GM21390 (cell line): ENCODE measurements around the gene CEL.
"Not testable (repeated sequence)": the region's sequence is repeated elsewhere in the genome, so short reads cannot be mapped to it uniquely, and the experiment has no call there.

Experiments
- ATAC-seq: cut with Tn5 transposase; IDR thresholded peaks from one replicate; pipeline ENCODE4 v1.9.1; 2021; ENCODE audit not compliant: unreplicated experiment

CEL gene

DNA sequence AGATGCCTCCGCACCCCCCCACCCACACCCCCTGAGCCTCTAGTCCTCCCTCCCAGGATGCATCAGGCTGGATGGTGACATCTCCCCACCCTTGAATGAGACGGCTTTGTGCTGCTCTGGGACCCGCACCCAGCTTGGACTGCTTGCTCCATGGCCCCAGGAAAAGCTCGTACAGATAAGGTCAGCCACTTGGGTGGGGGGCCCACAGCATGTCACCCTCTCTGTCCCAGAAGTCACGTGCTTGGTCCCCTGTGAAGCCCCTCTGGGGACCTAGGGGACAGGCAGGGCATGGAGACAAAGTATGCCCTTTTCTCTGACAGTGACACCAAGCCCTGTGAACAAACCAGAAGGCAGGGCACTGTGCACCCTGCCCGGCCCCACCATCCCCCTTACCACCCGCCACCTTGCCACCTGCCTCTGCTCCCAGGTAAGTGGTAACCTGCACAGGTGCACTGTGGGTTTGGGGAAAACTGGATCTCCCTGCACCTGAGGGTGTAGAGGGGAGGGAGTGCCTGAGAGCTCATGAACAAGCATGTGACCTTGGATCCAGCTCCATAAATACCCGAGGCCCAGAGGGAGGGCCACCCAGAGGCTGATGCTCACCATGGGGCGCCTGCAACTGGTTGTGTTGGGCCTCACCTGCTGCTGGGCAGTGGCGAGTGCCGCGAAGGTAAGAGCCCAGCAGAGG, 20.3 kb downstream of the CEL start:
- not testable (repeated sequence) for ATAC-seq

DNA sequence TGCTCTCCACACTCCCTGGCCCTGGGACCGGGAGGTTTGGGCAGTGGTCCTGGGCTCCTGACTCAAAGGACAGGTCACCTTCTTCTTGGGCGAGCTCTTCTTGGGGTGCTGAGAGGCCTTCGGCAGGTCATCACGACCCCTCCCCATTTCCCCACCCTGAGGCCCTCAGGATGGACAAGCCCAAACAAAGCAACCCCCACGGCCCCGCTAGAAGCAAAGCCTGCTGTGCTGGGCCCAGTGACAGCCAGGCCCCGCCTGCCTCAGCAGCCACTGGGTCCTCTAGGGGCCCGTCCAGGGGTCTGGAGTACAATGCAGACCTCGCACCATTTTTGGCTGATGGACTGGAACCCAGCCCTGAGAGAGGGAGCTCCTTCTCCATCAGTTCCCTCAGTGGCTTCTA, 21.9 kb downstream of the CEL start:
- ATAC-seq, result not testable (repeated sequence)

- not testable (repeated sequence) for ATAC-seq
Observed at GRCh38 chr9:133086212-133086860, 24.6 kb downstream of the CEL start.

- no peak for ATAC-seq
Observed at GRCh38 chr9:133086894-133087293, 25.1 kb downstream of the CEL start.

DNA sequence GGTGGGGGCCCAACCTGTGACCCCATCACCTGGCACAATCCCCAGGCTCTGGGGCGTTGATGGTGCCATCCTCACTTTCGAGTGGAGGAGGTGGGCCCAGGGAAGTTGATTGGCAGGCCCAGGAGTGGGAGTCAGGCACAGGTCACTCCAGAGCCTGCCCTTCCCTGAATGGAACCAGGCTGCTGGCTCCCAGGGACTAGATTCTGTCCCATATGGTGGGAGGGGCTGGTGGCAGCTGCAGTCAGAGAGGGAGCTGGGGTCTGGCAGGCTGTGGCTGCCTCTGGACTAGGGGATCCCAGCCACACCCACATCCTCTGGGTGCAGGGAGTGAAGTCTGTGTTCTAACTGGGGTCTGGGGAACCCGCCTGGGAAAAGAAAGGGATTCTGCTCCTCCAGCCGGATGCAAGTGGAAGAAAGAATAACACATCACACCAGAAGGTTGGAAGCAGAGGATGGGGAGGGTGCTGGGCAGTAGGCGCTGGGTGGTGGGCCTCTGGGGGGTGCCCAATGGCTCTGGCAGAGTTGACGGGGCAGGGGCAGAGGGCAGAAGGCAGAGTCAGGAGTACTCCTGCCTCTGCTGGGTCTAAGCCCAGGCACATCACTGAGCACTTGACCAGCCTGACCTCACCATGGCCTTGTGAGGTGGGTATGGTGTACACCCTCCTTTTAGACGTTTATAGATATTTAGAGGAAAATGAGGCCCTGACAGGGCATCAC, 25.8 kb downstream of the CEL start:
- ATAC-seq, result no peak

GRCh38 chr9:133088146-133088750, 26.5 kb downstream of the CEL start:
- ATAC-seq, result no peak

DNA sequence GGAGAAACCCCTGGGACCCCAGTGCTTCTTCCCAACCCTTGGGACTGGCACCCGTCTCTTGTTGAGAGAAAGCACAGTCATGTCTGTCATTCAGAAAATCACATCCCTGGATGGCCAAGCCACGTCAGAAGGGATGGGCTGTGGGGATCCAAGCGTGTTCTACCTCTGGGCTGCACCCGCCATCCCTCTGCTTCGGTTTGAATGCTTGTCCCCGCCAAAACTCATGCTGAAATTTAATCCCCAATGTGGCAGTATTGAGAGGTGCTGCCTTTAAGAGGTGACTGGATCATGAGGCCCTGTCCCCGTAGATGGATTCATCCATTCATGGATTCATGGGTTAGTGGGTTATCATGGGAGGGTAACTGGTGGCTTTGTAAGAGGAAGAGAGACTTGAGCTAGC, 27.0 kb downstream of the CEL start:
- no peak for ATAC-seq

GRCh38 chr9:133089271-133089671, 27.5 kb downstream of the CEL start:
- ATAC-seq, result no peak

DNA sequence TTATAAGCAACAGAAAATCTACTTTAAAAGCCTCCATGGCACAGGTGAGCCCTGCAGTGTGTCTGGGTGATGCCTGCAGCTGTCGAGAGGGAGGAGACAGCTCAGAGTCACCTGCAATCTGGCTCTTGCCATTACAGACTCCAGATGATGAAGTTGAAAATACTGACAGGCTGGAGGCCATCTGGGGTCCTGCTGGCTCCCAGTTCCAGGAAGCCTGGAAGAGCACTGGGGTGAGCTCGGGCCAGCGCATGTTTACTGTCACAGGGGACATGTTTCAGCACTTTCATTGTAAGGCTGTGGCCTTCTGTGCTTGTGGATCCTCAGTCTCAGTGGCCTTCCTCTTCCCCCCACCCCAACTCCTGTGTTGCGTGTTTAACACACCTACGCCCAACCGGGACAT, 28.4 kb downstream of the CEL start:
- no peak for ATAC-seq

DNA sequence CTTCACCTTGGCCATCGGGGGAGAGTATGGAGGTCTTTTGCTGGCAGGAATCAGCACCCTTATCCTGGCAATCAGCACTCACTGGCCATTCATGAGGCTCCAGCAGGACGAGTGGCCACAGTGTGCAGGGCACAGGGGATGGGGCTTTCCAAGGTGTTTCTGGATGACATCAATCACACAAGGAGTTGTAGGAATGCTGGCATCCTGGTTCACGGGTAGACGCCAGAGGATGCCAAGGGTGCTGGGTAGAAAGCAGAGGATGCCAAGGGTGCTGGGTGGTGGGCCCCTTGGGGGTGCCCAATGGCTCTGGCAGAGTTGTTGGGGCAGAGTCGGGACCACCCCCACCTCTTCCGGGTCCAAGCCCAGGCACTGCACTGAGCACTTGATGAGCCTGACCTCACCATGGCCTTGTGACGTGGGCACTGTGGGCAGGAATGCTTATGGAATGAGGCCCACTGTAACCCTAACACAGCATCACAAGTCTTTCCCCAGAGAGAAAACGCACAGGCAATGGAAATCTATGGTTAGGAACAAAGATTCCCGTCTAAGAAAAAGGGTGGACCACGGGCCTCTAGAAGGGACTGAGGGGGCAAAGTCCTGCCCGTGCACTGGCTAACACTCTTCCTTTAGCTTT, 29.1 kb downstream of the CEL start:
- no peak for ATAC-seq

- not testable (repeated sequence) for ATAC-seq
Observed at GRCh38 chr9:133094351-133094750, 32.6 kb downstream of the CEL start.

DNA sequence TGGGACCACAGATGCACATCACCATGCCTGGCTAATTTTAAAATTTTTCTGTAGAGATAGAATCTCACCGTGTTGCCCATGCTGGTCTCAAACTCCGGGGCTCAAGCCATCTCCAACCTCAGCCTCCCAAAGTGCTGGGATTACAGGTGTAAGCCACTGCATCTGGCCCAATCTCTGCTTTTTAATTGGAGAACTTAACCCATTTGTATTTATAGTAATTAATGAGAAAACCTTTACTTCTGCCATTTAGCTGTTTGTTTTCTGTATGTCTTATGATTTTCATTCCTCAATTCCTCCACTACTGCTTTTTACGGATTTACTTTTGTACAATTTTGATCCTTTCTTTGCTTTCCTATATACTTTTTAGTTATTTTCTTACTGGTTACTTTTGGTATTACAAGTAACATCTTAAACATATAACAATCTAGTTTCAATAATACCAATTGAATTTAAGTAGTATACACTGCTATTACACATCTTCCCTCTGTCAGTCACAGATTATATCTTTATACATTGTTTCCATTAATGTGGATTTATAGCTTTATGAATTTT, 33.1 kb downstream of the CEL start:
- ATAC-seq, result no peak

GRCh38 chr9:133098104-133098754, 36.4 kb downstream of the CEL start:
- no peak for ATAC-seq

DNA sequence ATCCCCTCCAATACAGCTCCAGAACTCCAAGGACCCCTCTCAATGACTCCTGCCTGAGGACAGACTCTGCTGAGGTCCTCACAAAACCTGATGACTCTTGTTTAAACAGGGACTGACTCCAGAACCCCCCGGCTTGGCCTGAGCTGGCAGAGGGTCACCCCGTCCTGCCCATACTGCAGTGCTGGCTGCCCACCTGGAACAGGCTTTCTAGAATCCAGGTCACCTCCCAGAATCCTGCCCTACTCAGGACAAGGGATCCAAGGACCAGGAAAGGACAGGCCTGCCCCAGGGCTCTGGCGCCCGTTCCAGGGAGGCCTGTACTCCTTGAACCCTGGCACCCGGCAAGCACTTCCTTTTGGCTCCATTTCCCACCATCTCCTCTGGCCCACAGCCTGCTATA, 37.1 kb downstream of the CEL start:
- no peak for ATAC-seq

- no peak for ATAC-seq
Observed at GRCh38 chr9:133099726-133100505, 38.1 kb downstream of the CEL start.

- ATAC-seq, result no peak
Observed at GRCh38 chr9:133100506-133101355, 39.0 kb downstream of the CEL start.

- ATAC-seq, result no peak
Observed at GRCh38 chr9:133101356-133102189, 39.8 kb downstream of the CEL start.
